Measurements from ENCODE around the gene HSH2D. TPM values are rescaled to one million over a fixed set of nuclear protein-coding genes. Genes with fewer than 3 reads are reported as not detected.

HSH2D gene
- total and polyA plus RNA-seq, 9 of the 15 experiments (the other 6 are each of a cell fraction or from before 2014, with no cell fraction given) = 0.03 to 1.1 (median 0.35) TPM; not detected in 1

- TF ChIP-seq MITF (IDR thresholded peaks at IDR 0.05) (no peak), XRCC3 (IDR thresholded peaks at IDR 0.05) (no peak), TFAP4 (CRISPR knock-in tag; IDR thresholded peaks at IDR 0.05; ENCODE audit: borderline replicate concordance) (peak; percentile 84), NFRKB (IDR thresholded peaks at IDR 0.05; ENCODE audit: low read depth) (no peak), ZNF140 (CRISPR knock-in tag; IDR thresholded peaks at IDR 0.05) (no peak), TAF15 (IDR thresholded peaks at IDR 0.05; ENCODE audit: low read depth, low read length) (no peak), ETV1 (tag; conservative IDR thresholded peaks at IDR 0.05; ENCODE audit: low read depth) (no peak), STAT5A (IDR thresholded peaks at IDR 0.05; ENCODE audit: borderline replicate concordance, low read length) (no peak), RFX5 (IDR thresholded peaks at IDR 0.05; ENCODE audit: low read depth, low read length) (no peak), MTF1 (CRISPR knock-in tag; IDR thresholded peaks at IDR 0.05; ENCODE audit: borderline replicate concordance) (no peak), HMGN3 (IDR thresholded peaks at IDR 0.05; ENCODE audit: borderline replicate concordance, extremely low read depth, insufficient read length, low read depth, low read length) (no peak), VEZF1 (CRISPR knock-in tag; IDR thresholded peaks at IDR 0.05) (no peak), PKNOX1 (IDR thresholded peaks at IDR 0.05) (peak; percentile 79), YY1 (IDR thresholded peaks at IDR 0.05; ENCODE audit: borderline replicate concordance in 1 of 3, control insufficient read depth in 1 of 3, extremely low read depth in 1 of 3, insufficient read depth in 3 of 3, insufficient read length in 1 of 3, insufficient replicate concordance in 2 of 3, low read depth in 1 of 3, low read length in 2 of 3) (no peak), ARID1B (IDR thresholded peaks at IDR 0.05) (peak; percentile 61; the same call in 1 of the 2 replicates), OTX1 (CRISPR knock-in tag; IDR thresholded peaks at IDR 0.05) (no peak), SPI1 (IDR thresholded peaks at IDR 0.05; ENCODE audit: borderline replicate concordance, low read depth, low read length) (0 out of 2 replicates have a peak, but pooled peaks have one; percentile 15), ZNF146 (CRISPR knock-in tag; IDR thresholded peaks at IDR 0.05; ENCODE audit: unreplicated experiment) (no peak), ERF (CRISPR knock-in tag; IDR thresholded peaks at IDR 0.05) (no peak), TBP (optimal IDR thresholded peaks at IDR 0.05; ENCODE audit: low read depth, low read length) (no peak), DEAF1 (CRISPR knock-in tag; IDR thresholded peaks at IDR 0.05) (no peak), ZNF408 (CRISPR knock-in tag; IDR thresholded peaks at IDR 0.05; ENCODE audit: low read depth) (no peak), GATA2 (CRISPR knock-in tag; IDR thresholded peaks at IDR 0.05) (peak; percentile 95)
Measured at GRCh38 chr19:16112778-16113177, 30.7 kb upstream of the HSH2D start (continued).

All from K562 (cell line).